ENCODE measurements around the gene NHERF1.

Gene NHERF1

DNA sequence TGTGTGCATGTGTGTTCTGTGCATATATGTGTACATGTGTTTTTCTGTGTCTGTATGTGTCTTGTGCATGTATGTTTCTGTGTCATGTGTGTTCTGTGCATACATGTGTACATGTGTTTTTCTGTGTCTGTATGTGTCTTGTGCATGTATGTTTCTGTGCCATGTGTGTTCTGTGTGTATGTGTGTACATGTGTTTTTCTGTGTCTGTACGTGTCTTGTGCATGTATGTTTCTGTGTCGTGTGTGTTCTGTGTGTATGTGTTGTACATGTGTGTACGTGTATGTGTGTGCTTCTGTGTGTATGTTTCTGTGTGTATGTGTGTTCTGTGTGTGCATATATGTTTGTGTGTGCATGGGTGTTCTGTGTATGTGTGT is 19.7 kb upstream of the NHERF1 start:
- H3K27ac ChIP-seq (ENCODE audit: extremely low read depth, low read depth, low read length) = no peak overlapping the region
- no peak overlapping the region for H3K4me3 ChIP-seq (ENCODE audit: low read depth, low read length)
- H3K9me3 ChIP-seq (ENCODE audit: control insufficient read depth, insufficient read depth, low read depth, low read length) = no peaks in the 10 kb centered on the region
- ChIA-PET POLR2A (no interaction called here), CTCF (no interaction called here)
- H3K36me3 ChIP-seq (ENCODE audit: control insufficient read depth in 2 of 2, insufficient read depth in 1 of 2, low read length in 2 of 2) = no peaks in the 10 kb centered on the region
- H3K4me1 ChIP-seq (ENCODE audit: control insufficient read depth, insufficient read depth, low read length) = no peaks in the 10 kb centered on the region
- TF ChIP-seq ZNF266 (tag by site-specific recombination; IDR thresholded peaks at IDR 0.05; ENCODE audit: low read depth) (no peak), ZNF777 (tag by site-specific recombination; IDR thresholded peaks at IDR 0.05; ENCODE audit: borderline replicate concordance) (no peak), ZNF48 (tag by site-specific recombination; IDR thresholded peaks at IDR 0.05) (peak; percentile 57; the same call in 1 of the 2 replicates), BCL11A (tag by site-specific recombination; IDR thresholded peaks at IDR 0.05; ENCODE audit: low read depth) (no peak)
- TF ChIP-seq, protein P1, sequence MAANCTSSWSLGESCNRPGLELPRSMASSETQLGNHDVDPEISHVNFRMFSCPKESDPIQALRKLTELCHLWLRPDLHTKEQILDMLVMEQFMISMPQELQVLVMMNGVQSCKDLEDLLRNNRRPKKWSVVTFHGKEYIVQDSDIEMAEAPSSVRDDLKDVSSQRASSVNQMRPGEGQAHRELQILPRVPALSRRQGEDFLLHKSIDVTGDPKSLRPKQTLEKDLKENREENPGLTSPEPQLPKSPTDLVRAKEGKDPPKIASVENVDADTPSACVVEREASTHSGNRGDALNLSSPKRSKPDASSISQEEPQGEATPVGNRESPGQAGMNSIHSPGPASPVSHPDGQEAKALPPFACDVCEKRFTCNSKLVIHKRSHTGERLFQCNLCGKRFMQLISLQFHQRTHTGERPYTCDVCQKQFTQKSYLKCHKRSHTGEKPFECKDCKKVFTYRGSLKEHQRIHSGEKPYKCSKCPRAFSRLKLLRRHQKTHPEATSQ (tag by site-specific recombination; IDR thresholded peaks at IDR 0.05) = no peak
- TF ChIP-seq, protein P2, sequence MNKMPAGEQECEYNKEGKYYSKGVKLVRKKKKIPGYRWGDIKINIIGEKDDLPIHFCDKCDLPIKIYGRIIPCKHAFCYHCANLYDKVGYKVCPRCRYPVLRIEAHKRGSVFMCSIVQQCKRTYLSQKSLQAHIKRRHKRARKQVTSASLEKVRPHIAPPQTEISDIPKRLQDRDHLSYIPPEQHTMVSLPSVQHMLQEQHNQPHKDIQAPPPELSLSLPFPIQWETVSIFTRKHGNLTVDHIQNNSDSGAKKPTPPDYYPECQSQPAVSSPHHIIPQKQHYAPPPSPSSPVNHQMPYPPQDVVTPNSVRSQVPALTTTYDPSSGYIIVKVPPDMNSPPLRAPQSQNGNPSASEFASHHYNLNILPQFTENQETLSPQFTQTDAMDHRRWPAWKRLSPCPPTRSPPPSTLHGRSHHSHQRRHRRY (tag by site-specific recombination; IDR thresholded peaks at IDR 0.05) = no peak
- TF ChIP-seq, protein P3, sequence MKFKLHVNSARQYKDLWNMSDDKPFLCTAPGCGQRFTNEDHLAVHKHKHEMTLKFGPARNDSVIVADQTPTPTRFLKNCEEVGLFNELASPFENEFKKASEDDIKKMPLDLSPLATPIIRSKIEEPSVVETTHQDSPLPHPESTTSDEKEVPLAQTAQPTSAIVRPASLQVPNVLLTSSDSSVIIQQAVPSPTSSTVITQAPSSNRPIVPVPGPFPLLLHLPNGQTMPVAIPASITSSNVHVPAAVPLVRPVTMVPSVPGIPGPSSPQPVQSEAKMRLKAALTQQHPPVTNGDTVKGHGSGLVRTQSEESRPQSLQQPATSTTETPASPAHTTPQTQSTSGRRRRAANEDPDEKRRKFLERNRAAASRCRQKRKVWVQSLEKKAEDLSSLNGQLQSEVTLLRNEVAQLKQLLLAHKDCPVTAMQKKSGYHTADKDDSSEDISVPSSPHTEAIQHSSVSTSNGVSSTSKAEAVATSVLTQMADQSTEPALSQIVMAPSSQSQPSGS (tag by site-specific recombination; IDR thresholded peaks at IDR 0.05; ENCODE audit: low read depth) = no peak

DNA sequence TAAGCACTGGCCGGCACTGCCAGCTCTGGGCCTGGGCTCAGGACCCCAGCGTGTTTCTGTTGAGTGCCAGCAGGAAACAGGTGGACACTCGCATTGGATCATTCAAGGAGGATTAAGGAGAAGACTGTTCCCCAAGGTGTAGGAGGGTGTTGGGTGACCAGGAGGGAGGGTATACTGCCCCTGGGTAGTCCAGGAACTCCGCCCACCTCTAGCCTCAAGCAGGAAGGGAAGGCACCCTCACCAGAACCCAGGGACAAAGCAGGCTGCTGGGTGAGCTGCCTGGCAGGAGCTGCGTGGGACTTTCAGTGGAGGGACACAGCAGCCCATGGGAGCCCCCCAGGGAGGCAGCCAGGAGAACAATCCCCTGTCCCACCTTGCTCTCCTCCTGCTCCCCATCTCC is 19.1 kb upstream of the NHERF1 start:
- Histone ChIP-seq H3K9me3 (ENCODE audit: control insufficient read depth, insufficient read depth, low read depth, low read length) (no peaks in the 10 kb centered on the region), H3K4me3 (ENCODE audit: low read depth, low read length) (no peak overlapping the region), H3K27ac (ENCODE audit: extremely low read depth, low read depth, low read length) (no peak overlapping the region), H3K36me3 (ENCODE audit: control insufficient read depth in 2 of 2, insufficient read depth in 1 of 2, low read length in 2 of 2) (no peaks in the 10 kb centered on the region), H3K4me1 (ENCODE audit: control insufficient read depth, insufficient read depth, low read length) (no peaks in the 10 kb centered on the region)
- TF ChIP-seq ZNF155 (tag by site-specific recombination; IDR thresholded peaks at IDR 0.05) (no peak), ZNF654 (tag by site-specific recombination; IDR thresholded peaks at IDR 0.05; ENCODE audit: low read depth) (no peak)
- TF ChIP-seq, protein P4, sequence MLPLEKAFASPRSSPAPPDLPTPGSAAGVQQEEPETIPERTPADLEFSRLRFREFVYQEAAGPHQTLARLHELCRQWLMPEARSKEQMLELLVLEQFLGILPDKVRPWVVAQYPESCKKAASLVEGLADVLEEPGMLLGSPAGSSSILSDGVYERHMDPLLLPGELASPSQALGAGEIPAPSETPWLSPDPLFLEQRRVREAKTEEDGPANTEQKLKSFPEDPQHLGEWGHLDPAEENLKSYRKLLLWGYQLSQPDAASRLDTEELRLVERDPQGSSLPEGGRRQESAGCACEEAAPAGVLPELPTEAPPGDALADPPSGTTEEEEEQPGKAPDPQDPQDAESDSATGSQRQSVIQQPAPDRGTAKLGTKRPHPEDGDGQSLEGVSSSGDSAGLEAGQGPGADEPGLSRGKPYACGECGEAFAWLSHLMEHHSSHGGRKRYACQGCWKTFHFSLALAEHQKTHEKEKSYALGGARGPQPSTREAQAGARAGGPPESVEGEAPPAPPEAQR (tag by site-specific recombination; IDR thresholded peaks at IDR 0.05) = no peak
- POLR2A ChIA-PET = no interaction called here
- CTCF ChIA-PET = interaction anchor here (0.7 kb wide), 1 partner anchor 874 kb away, joined by 4 read pairs; no protein-coding TSS in a partner anchor

DNA sequence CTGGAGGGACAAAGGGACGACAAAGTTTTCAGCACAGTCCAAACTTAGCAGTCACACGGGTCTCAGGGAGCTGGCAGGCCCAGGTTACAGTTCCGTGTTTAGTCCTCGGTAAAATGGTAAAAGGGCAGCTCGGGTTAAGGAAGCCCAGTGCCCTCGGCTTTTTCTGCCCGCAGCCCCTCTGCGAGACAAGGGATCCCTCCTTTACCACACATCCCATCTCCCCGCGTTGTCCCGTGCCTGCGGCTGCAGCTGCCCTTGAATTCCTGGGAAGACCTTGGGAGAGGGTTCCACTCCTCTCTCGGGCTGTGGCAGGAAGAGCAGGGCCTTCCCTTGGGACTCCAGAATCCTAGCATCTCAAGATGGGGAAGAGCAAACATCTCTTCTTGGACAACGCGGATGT is 18.6 kb upstream of the NHERF1 start:
- no peaks in the 10 kb centered on the region for H3K36me3 ChIP-seq (ENCODE audit: control insufficient read depth in 2 of 2, insufficient read depth in 1 of 2, low read length in 2 of 2)
- CTCF ChIA-PET = interaction anchor here (0.7 kb wide), 1 partner anchor 874 kb away, joined by 4 read pairs; no protein-coding TSS in a partner anchor
- no peak overlapping the region for H3K27ac ChIP-seq (ENCODE audit: extremely low read depth, low read depth, low read length)
- no peak overlapping the region for H3K4me3 ChIP-seq (ENCODE audit: low read depth, low read length)
- no peaks in the 10 kb centered on the region for H3K4me1 ChIP-seq (ENCODE audit: control insufficient read depth, insufficient read depth, low read length)
- POLR2A ChIA-PET = no interaction called here
- no peak for TF ChIP-seq ZNF654 (tag by site-specific recombination; IDR thresholded peaks at IDR 0.05; ENCODE audit: low read depth)
- TF ChIP-seq ZNF48 (tag by site-specific recombination; IDR thresholded peaks at IDR 0.05) = no peak
- no peak for TF ChIP-seq KLF16 (tag by site-specific recombination; IDR thresholded peaks at IDR 0.05)
- TF ChIP-seq, protein P5, sequence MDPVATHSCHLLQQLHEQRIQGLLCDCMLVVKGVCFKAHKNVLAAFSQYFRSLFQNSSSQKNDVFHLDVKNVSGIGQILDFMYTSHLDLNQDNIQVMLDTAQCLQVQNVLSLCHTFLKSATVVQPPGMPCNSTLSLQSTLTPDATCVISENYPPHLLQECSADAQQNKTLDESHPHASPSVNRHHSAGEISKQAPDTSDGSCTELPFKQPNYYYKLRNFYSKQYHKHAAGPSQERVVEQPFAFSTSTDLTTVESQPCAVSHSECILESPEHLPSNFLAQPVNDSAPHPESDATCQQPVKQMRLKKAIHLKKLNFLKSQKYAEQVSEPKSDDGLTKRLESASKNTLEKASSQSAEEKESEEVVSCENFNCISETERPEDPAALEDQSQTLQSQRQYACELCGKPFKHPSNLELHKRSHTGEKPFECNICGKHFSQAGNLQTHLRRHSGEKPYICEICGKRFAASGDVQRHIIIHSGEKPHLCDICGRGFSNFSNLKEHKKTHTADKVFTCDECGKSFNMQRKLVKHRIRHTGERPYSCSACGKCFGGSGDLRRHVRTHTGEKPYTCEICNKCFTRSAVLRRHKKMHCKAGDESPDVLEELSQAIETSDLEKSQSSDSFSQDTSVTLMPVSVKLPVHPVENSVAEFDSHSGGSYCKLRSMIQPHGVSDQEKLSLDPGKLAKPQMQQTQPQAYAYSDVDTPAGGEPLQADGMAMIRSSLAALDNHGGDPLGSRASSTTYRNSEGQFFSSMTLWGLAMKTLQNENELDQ (tag by site-specific recombination; IDR thresholded peaks at IDR 0.05; ENCODE audit: low read depth) = no peak
- no peaks in the 10 kb centered on the region for H3K9me3 ChIP-seq (ENCODE audit: control insufficient read depth, insufficient read depth, low read depth, low read length)
